GM12891 (cell line): ENCODE data around the gene TTN.

Experiments used
- POLR2A ChIP-seq: IDR thresholded peaks from 2 replicates; pipeline ENCODE4 v1.6.1; 2011; ENCODE audit warnings: low read depth, low read length, control low read depth
- POLR2AphosphoS5 ChIP-seq: IDR thresholded peaks from 2 replicates; pipeline ENCODE4 v1.6.1; 2011; ENCODE audit warnings: low read depth, low read length, control low read depth

DNA sequence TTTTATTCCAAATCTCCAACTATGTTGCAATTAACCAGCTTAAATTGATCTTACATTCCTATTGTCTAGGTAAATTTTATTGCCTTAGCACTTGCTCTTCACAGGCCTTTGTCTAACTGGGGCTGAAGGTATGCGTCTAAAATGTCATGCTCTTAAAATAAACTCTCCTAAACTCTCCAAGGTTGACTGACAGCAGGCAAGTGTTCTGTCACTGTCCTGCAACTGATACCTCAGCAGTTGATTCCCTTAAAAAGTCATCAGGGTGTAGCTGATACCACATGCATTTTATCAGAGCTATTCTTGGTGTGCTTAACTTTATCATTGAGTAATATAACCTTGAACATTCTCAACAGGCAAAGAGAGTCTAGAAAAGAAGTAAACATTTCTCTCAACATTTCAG is 680 bp downstream of the TTN start:
- TF ChIP-seq POLR2AphosphoS5 (no peak), POLR2A (no peak)
